Mesendoderm (in vitro differentiated cells): ENCODE results near the gene DOCK10.
A peak's percentile ranks its signal among the peaks of the same experiment; 100 is the strongest.

Source experiments
- DNase-seq: peaks from one replicate; pipeline ENCODE4 v3.0.0; 2013
- H2AK5ac ChIP-seq: 2 replicates; pipeline ENCODE4 v1.6.1; 2013; ENCODE audit warnings: low read length, inconsistent platforms
- H2BK120ac ChIP-seq: 2 replicates; pipeline ENCODE4 v1.6.1; 2013; ENCODE audit warnings: low read depth, mild to moderate bottlenecking, low read length, moderate library complexity, mixed read lengths
- H2BK15ac ChIP-seq: replicated peaks from 2 replicates; pipeline ENCODE4 v1.6.1; 2013; ENCODE audit warnings: low read depth, mild to moderate bottlenecking, moderate library complexity
- H2BK5ac ChIP-seq: 2 replicates; pipeline ENCODE4 v1.6.1; 2013; ENCODE audit warnings: low read length, inconsistent platforms
- H3K18ac ChIP-seq: 2 replicates; pipeline ENCODE4 v1.6.1; 2013; ENCODE audit warnings: mild to moderate bottlenecking, low read length, mixed read lengths
- H3K23ac ChIP-seq: one replicate; pipeline ENCODE4 v1.6.1; 2013; ENCODE audit warnings: low read length
- H3K27ac ChIP-seq: 2 replicates; pipeline ENCODE4 v1.5.1; 2013; ENCODE audit warnings: low read depth, mild to moderate bottlenecking, inconsistent platforms, low read length, moderate library complexity
- H3K27me3 ChIP-seq: 2 replicates; pipeline ENCODE4 v1.6.1; 2013; ENCODE audit warnings: low read length, control low read depth, mild to moderate bottlenecking, inconsistent platforms; ENCODE audit not compliant: insufficient read depth, poor library complexity
- H3K36me3 ChIP-seq: 2 replicates; pipeline ENCODE4 v1.6.1; 2013; ENCODE audit warnings: low read length, inconsistent platforms; ENCODE audit not compliant: control insufficient read depth, insufficient read depth
- H3K4ac ChIP-seq: one replicate; pipeline ENCODE4 v1.6.1; 2013; ENCODE audit warnings: low read depth, mild to moderate bottlenecking, low read length, moderate library complexity
- H3K4me1 ChIP-seq: 2 replicates; pipeline ENCODE4 v1.6.1; 2013; ENCODE audit warnings: low read depth, low read length, inconsistent platforms; ENCODE audit not compliant: control insufficient read depth
- H3K4me2 ChIP-seq: 2 replicates; pipeline ENCODE4 v1.6.1; 2013; ENCODE audit warnings: low read length
- H3K4me3 ChIP-seq: 2 replicates; pipeline ENCODE4 v1.5.1; 2013; ENCODE audit warnings: mild to moderate bottlenecking, low read length
- H3K56ac ChIP-seq: one replicate; pipeline ENCODE4 v1.6.1; 2013; ENCODE audit warnings: low read length
- H3K79me1 ChIP-seq: 2 replicates; pipeline ENCODE4 v1.6.1; 2013; ENCODE audit warnings: low read length, inconsistent platforms
- H3K79me2 ChIP-seq: 2 replicates; pipeline ENCODE4 v1.6.1; 2013; ENCODE audit warnings: mild to moderate bottlenecking, low read length; ENCODE audit not compliant: control insufficient read depth, insufficient read depth
- H3K9ac ChIP-seq: 2 replicates; pipeline ENCODE4 v1.6.1; 2013; ENCODE audit warnings: low read length, inconsistent platforms
- H4K5ac ChIP-seq: one replicate; pipeline ENCODE4 v1.6.1; 2013; ENCODE audit warnings: low read length
- H4K8ac ChIP-seq: one replicate; pipeline ENCODE4 v1.6.1; 2013; ENCODE audit warnings: low read depth, mild to moderate bottlenecking, control low read depth, low read length, moderate library complexity
- WGBS: extraction: QIAGEN DNeasy Blood & Tissue Kit; methylation state at CpG from one replicate; pipeline ENCODE4 v1.1.7; 2013; ENCODE audit warnings: low lambda C conversion rate, missing lambda C conversion rate; ENCODE audit not compliant: insufficient coverage; ENCODE audit errors: extremely low coverage; 5-methylcytosine and 5-hydroxymethylcytosine counted together

Gene DOCK10

GRCh38 chr2:224971214-224971613 is 71.1 kb downstream of the DOCK10 start:
- WGBS = no CpG with 5 or more reads among the region's 4 CpGs

GRCh38 chr2:224970311-224970710 is 72.0 kb downstream of the DOCK10 start:
- Histone ChIP-seq H4K5ac (no peak overlapping the region), H3K4me2 (no peak overlapping the region), H2AK5ac (no peak overlapping the region), H3K36me3 (no peaks in the 10 kb centered on the region), H2BK15ac (no peak overlapping the region), H3K4ac (no peak overlapping the region), H3K9ac (no peak overlapping the region), H3K79me2 (no peaks in the 10 kb centered on the region), H3K4me1 (no peaks in the 10 kb centered on the region), H3K23ac (no peak overlapping the region), H2BK120ac (no peak overlapping the region), H3K79me1 (no peaks in the 10 kb centered on the region), H3K27ac (no peak overlapping the region), H2BK5ac (no peak overlapping the region), H3K27me3 (no peaks in the 10 kb centered on the region), H3K4me3 (no peak overlapping the region), H3K18ac (no peak overlapping the region), H3K56ac (no peak overlapping the region), H4K8ac (no peak overlapping the region)
- WGBS = no CpG with 5 or more reads among the region's 5 CpGs
- no peak for DNase-seq

More at GRCh38 chr2:224971214-224971613, 71.1 kb downstream of the DOCK10 start:
- H2AK5ac ChIP-seq = no peak overlapping the region
- no peak overlapping the region for H3K4ac ChIP-seq
- no peak overlapping the region for H2BK120ac ChIP-seq
- no peak overlapping the region for H4K5ac ChIP-seq
- H3K4me2 ChIP-seq = no peak overlapping the region
- peak; percentile 45 for DNase-seq
- H3K23ac ChIP-seq = no peak overlapping the region
- no peak overlapping the region for H3K4me3 ChIP-seq
- H3K79me2 ChIP-seq = no peaks in the 10 kb centered on the region
- no peak overlapping the region for H3K27ac ChIP-seq
- no peaks in the 10 kb centered on the region for H3K36me3 ChIP-seq
- H3K79me1 ChIP-seq = no peaks in the 10 kb centered on the region
- H3K18ac ChIP-seq = no peak overlapping the region
- no peak overlapping the region for H2BK5ac ChIP-seq
- no peak overlapping the region for H3K56ac ChIP-seq
- no peak overlapping the region for H3K9ac ChIP-seq
- H3K27me3 ChIP-seq = no peaks in the 10 kb centered on the region
- H2BK15ac ChIP-seq = no peak overlapping the region
- no peaks in the 10 kb centered on the region for H3K4me1 ChIP-seq
- no peak overlapping the region for H4K8ac ChIP-seq

GRCh38 chr2:224969633-224970260 is 72.5 kb downstream of the DOCK10 start:
- no peak overlapping the region for H2BK120ac ChIP-seq
- H3K23ac ChIP-seq = no peak overlapping the region
- H4K8ac ChIP-seq = no peak overlapping the region
- no peak overlapping the region for H3K9ac ChIP-seq
- no peak overlapping the region for H3K4me2 ChIP-seq
- no peak overlapping the region for H2AK5ac ChIP-seq
- no CpG with 5 or more reads among the region's 4 CpGs for WGBS
- no peaks in the 10 kb centered on the region for H3K4me1 ChIP-seq
- H2BK15ac ChIP-seq = no peak overlapping the region
- H3K56ac ChIP-seq = no peak overlapping the region
- H3K79me1 ChIP-seq = no peaks in the 10 kb centered on the region
- H3K79me2 ChIP-seq = no peaks in the 10 kb centered on the region
- no peak overlapping the region for H3K18ac ChIP-seq
- no peaks in the 10 kb centered on the region for H3K27me3 ChIP-seq
- no peak for DNase-seq
- H4K5ac ChIP-seq = peak overlapping the region; percentile 6
- no peak overlapping the region for H3K4me3 ChIP-seq
- no peak overlapping the region for H3K4ac ChIP-seq
- H2BK5ac ChIP-seq = no peak overlapping the region
- no peaks in the 10 kb centered on the region for H3K36me3 ChIP-seq
- no peak overlapping the region for H3K27ac ChIP-seq

GRCh38 chr2:224969095-224969494 is 73.2 kb downstream of the DOCK10 start:
- H3K79me2 ChIP-seq = no peaks in the 10 kb centered on the region
- no peaks in the 10 kb centered on the region for H3K4me1 ChIP-seq
- no peak overlapping the region for H2BK120ac ChIP-seq
- no peak overlapping the region for H3K4me2 ChIP-seq
- no peaks in the 10 kb centered on the region for H3K27me3 ChIP-seq
- no peak overlapping the region for H3K27ac ChIP-seq
- no peak overlapping the region for H3K4me3 ChIP-seq
- no peak overlapping the region for H4K8ac ChIP-seq
- no peaks in the 10 kb centered on the region for H3K36me3 ChIP-seq
- WGBS = no CpG with 5 or more reads among the region's 5 CpGs
- H3K56ac ChIP-seq = no peak overlapping the region
- H3K23ac ChIP-seq = no peak overlapping the region
- no peak overlapping the region for H3K9ac ChIP-seq
- no peak overlapping the region for H4K5ac ChIP-seq
- H2BK15ac ChIP-seq = no peak overlapping the region
- H3K4ac ChIP-seq = no peak overlapping the region
- no peak for DNase-seq
- H3K79me1 ChIP-seq = no peaks in the 10 kb centered on the region
- H3K18ac ChIP-seq = no peak overlapping the region
- no peak overlapping the region for H2AK5ac ChIP-seq
- H2BK5ac ChIP-seq = no peak overlapping the region

GRCh38 chr2:224968051-224968450 is 74.2 kb downstream of the DOCK10 start:
- no peaks in the 10 kb centered on the region for H3K79me1 ChIP-seq
- H3K27ac ChIP-seq = no peak overlapping the region
- no peak overlapping the region for H3K56ac ChIP-seq
- H3K23ac ChIP-seq = no peak overlapping the region
- H3K4me3 ChIP-seq = no peak overlapping the region
- H3K79me2 ChIP-seq = no peaks in the 10 kb centered on the region
- H2BK15ac ChIP-seq = no peak overlapping the region
- no peak overlapping the region for H3K4ac ChIP-seq
- H3K27me3 ChIP-seq = no peaks in the 10 kb centered on the region
- H4K5ac ChIP-seq = no peak overlapping the region
- H3K4me1 ChIP-seq = no peaks in the 10 kb centered on the region
- H2BK5ac ChIP-seq = no peak overlapping the region
- no peak overlapping the region for H2AK5ac ChIP-seq
- no peak overlapping the region for H4K8ac ChIP-seq
- H3K18ac ChIP-seq = no peak overlapping the region
- no peak overlapping the region for H3K9ac ChIP-seq
- no peak for DNase-seq
- H3K4me2 ChIP-seq = no peak overlapping the region
- H2BK120ac ChIP-seq = no peak overlapping the region
- WGBS = no CpG with 5 or more reads among the region's 4 CpGs
- H3K36me3 ChIP-seq = no peaks in the 10 kb centered on the region

GRCh38 chr2:224966613-224967012 is 75.7 kb downstream of the DOCK10 start:
- Histone ChIP-seq H3K23ac (no peak overlapping the region), H2AK5ac (no peak overlapping the region), H3K79me1 (no peaks in the 10 kb centered on the region), H3K18ac (no peak overlapping the region), H3K4me2 (no peak overlapping the region), H3K27ac (no peak overlapping the region), H4K5ac (no peak overlapping the region), H2BK15ac (no peak overlapping the region), H4K8ac (no peak overlapping the region), H2BK120ac (no peak overlapping the region), H3K27me3 (no peaks in the 10 kb centered on the region), H3K36me3 (no peaks in the 10 kb centered on the region), H3K79me2 (no peaks in the 10 kb centered on the region), H3K4me3 (no peak overlapping the region), H2BK5ac (no peak overlapping the region), H3K4ac (no peak overlapping the region), H3K9ac (no peak overlapping the region), H3K56ac (no peak overlapping the region), H3K4me1 (no peaks in the 10 kb centered on the region)
- no peak for DNase-seq
- no CpG with 5 or more reads among the region's 2 CpGs for WGBS
